DND-41 (cell line): Measurements from ENCODE around the gene CLK1.

Experiments
- ATAC-seq: fragments of 200-7000 bp; cut with Tn5 transposase; 3 replicates; pipeline ENCODE4 v1.9.1; 2021; ENCODE audit warnings: low read depth; ENCODE audit not compliant: insufficient read depth
- DNase-seq: peaks from one replicate; pipeline ENCODE4 v3.0.0-alpha.2; 2020
- H2AFZ ChIP-seq: 2 replicates; pipeline ENCODE4 v1.6.0; 2012; ENCODE audit warnings: low read depth, low read length
- H3K27ac ChIP-seq: 2 replicates; pipeline ENCODE4 v1.5.1; 2012; ENCODE audit warnings: low read length, inconsistent platforms
- H3K27me3 ChIP-seq: fragments of 200-600 bp; sonication (generic); 2 replicates; pipeline ENCODE4 v1.6.0; 2012; ENCODE audit warnings: low read length, mild to moderate bottlenecking, inconsistent platforms; ENCODE audit not compliant: insufficient read depth, poor library complexity
- H3K36me3 ChIP-seq: 2 replicates; pipeline ENCODE4 v1.5.1; 2012; ENCODE audit warnings: low read length, inconsistent platforms; ENCODE audit not compliant: insufficient read depth
- H3K4me1 ChIP-seq: 2 replicates; pipeline ENCODE4 v1.5.1; 2012; ENCODE audit warnings: mild to moderate bottlenecking, low read length; ENCODE audit not compliant: insufficient read depth
- H3K4me2 ChIP-seq: 2 replicates; pipeline ENCODE4 v1.6.0; 2012; ENCODE audit warnings: mild to moderate bottlenecking, moderate library complexity, low read length, inconsistent platforms; ENCODE audit not compliant: insufficient read depth
- H3K4me3 ChIP-seq, 2 experiments: fragments of 200-600 bp in 1 of 2; shearing (Covaris generic) in 1 of 2; 2 replicates each; pipeline ENCODE4 v1.5.1; 2012 to 2016; ENCODE audit warnings: inconsistent platforms in 2 of 2, low read length in 2 of 2, mild to moderate bottlenecking in 2 of 2, low read depth in 1 of 2, moderate library complexity in 1 of 2
- H3K79me2 ChIP-seq: 2 replicates; pipeline ENCODE4 v1.6.0; 2012; ENCODE audit warnings: low read length, inconsistent platforms; ENCODE audit not compliant: insufficient read depth
- H3K9ac ChIP-seq: 2 replicates; pipeline ENCODE4 v1.6.0; 2012; ENCODE audit warnings: low read depth, mild to moderate bottlenecking, inconsistent platforms, low read length, moderate library complexity
- H3K9me3 ChIP-seq: 2 replicates; pipeline ENCODE4 v1.5.1; 2012; ENCODE audit warnings: low read length, moderate library complexity, mild to moderate bottlenecking, inconsistent platforms; ENCODE audit not compliant: insufficient read depth, severe bottlenecking
- H4K20me1 ChIP-seq: 2 replicates; pipeline ENCODE4 v1.6.0; 2012; ENCODE audit warnings: low read length; ENCODE audit not compliant: insufficient read depth
- CTCF ChIP-seq: IDR thresholded peaks from 2 replicates; pipeline ENCODE4 v1.5.1; 2012; ENCODE audit warnings: borderline replicate concordance, low read length, moderate library complexity, mild to moderate bottlenecking; ENCODE audit not compliant: poor library complexity, severe bottlenecking; ENCODE audit errors: extremely low read depth
- EZH2 ChIP-seq: IDR thresholded peaks from 3 replicates; pipeline ENCODE4 v1.6.1; 2012; ENCODE audit warnings: borderline replicate concordance, low read depth, mild to moderate bottlenecking, moderate library complexity, low read length, inconsistent platforms; ENCODE audit not compliant: severe bottlenecking

Gene CLK1

GRCh38 chr2:200828572-200829257 lies 35.7 kb downstream of the CLK1 start:
- H3K79me2 ChIP-seq: no peaks in the 10 kb centered on the region

GRCh38 chr2:200828104-200828503 lies 36.4 kb downstream of the CLK1 start:
- no peaks in the 10 kb centered on the region for H4K20me1 ChIP-seq
- H3K4me3 ChIP-seq: no peak overlapping the region
- no peaks in the 10 kb centered on the region for H3K27me3 ChIP-seq
- TF ChIP-seq CTCF (no peak), EZH2 (no peak)
- no peak overlapping the region for H3K4me2 ChIP-seq
- peak; percentile 47 for ATAC-seq
- no peak overlapping the region for H3K27ac ChIP-seq
- H3K9me3 ChIP-seq: no peaks in the 10 kb centered on the region
- DNase-seq: no peak
- no peak overlapping the region for H3K9ac ChIP-seq
- H2AFZ ChIP-seq: no peak overlapping the region
- H3K4me1 ChIP-seq: no peaks in the 10 kb centered on the region
- H3K79me2 ChIP-seq: no peaks in the 10 kb centered on the region
- H3K36me3 ChIP-seq: peaks cover 6% of the 10 kb centered on the region; the same call in 1 of the 2 replicates

More at GRCh38 chr2:200828572-200829257, 35.7 kb downstream of the CLK1 start:
- Histone ChIP-seq H3K27me3 (no peaks in the 10 kb centered on the region), H3K9ac (no peak overlapping the region), H3K36me3 (peaks cover 5% of the 10 kb centered on the region; the same call in 1 of the 2 replicates), H3K27ac (no peak overlapping the region), H3K4me2 (no peak overlapping the region), H4K20me1 (no peaks in the 10 kb centered on the region), H3K9me3 (no peaks in the 10 kb centered on the region), H3K4me1 (no peaks in the 10 kb centered on the region), H2AFZ (no peak overlapping the region), H3K4me3 (no peak overlapping the region)
- TF ChIP-seq CTCF (no peak), EZH2 (no peak)
- ATAC-seq (0 out of 3 replicates have a peak, but pooled peaks have one; percentile 4), DNase-seq (no peak)

- Histone ChIP-seq H3K36me3 (peaks cover 58% of the 10 kb centered on the region), H3K4me1 (no peaks in the 10 kb centered on the region), H3K4me3 (no peak overlapping the region), H2AFZ (no peak overlapping the region), H4K20me1 (peaks cover 9% of the 10 kb centered on the region; the same call in 1 of the 2 replicates), H3K27ac (no peak overlapping the region), H3K27me3 (no peaks in the 10 kb centered on the region), H3K79me2 (peaks cover 2% of the 10 kb centered on the region; the same call in 1 of the 2 replicates), H3K9me3 (no peaks in the 10 kb centered on the region), H3K4me2 (no peak overlapping the region), H3K9ac (no peak overlapping the region)
- DNase-seq (no peak), ATAC-seq (no peak)
- TF ChIP-seq EZH2 (no peak), CTCF (no peak)
Observed at GRCh38 chr2:200821686-200822245, 42.7 kb downstream of the CLK1 start.
